Thyroid gland (tissue), 4 donors: ENCODE measurements around the gene CLEC18C.
"Not testable (repeated sequence)": the region's sequence is repeated elsewhere in the genome, so short reads cannot be mapped to it uniquely, and the experiment has no call there.

Experiments used
- POLR2A ChIP-seq, 2 donors: fragments of 450-650 bp; IDR thresholded peaks; one replicate each; pipeline ENCODE4 v1.6.1; 2017; ENCODE audit warnings: antibody characterized with exemption in 2 of 2, mild to moderate bottlenecking in 2 of 2, moderate library complexity in 1 of 2
- TF ChIP-seq, protein P1 (sequence below), 6 experiments: fragments of 200-600 bp in 3 of 6; fragments of 450-650 bp in 3 of 6; sonication (generic) in 3 of 6; IDR thresholded peaks; one replicate each; pipeline ENCODE4 v1.5.1; 2016 to 2019; ENCODE audit warnings: antibody characterized with exemption in 6 of 6, mild to moderate bottlenecking in 2 of 6, inconsistent platforms in 1 of 6, moderate library complexity in 1 of 6

DNA sequence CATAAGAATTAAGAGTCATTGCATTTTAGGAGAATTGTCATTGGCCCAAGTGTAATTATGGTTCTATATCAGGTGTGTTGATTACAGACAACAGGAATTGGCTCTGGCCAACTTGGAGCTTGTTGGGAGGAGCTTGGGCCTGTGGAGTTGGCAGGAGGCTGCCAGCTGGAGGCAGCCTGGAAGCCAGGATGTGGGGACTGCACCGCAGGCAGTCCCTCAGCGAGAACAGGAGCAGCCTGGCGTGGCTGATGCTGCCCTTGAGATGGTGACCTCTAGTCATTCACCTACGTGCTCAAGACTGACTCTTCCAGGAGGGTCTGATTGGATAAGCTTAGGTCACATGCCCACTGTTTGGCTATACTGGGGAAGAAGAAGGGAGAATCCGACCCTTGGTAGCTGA is 45.9 kb upstream of the CLEC18C start:
- TF ChIP-seq, protein P1, sequence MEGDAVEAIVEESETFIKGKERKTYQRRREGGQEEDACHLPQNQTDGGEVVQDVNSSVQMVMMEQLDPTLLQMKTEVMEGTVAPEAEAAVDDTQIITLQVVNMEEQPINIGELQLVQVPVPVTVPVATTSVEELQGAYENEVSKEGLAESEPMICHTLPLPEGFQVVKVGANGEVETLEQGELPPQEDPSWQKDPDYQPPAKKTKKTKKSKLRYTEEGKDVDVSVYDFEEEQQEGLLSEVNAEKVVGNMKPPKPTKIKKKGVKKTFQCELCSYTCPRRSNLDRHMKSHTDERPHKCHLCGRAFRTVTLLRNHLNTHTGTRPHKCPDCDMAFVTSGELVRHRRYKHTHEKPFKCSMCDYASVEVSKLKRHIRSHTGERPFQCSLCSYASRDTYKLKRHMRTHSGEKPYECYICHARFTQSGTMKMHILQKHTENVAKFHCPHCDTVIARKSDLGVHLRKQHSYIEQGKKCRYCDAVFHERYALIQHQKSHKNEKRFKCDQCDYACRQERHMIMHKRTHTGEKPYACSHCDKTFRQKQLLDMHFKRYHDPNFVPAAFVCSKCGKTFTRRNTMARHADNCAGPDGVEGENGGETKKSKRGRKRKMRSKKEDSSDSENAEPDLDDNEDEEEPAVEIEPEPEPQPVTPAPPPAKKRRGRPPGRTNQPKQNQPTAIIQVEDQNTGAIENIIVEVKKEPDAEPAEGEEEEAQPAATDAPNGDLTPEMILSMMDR (IDR thresholded peaks at IDR 0.05) = not testable (repeated sequence)
- not testable (repeated sequence) for TF ChIP-seq POLR2A (IDR thresholded peaks at IDR 0.05)
